ENCODE data around the gene ERC2. TPM values are rescaled to one million over a fixed set of nuclear protein-coding genes. Genes with fewer than 3 reads are reported as not detected.

The ERC2 gene
- polyA plus RNA-seq, 1 experiment, result 0.07 TPM

- POLR2A ChIA-PET, result no interaction called here
- CTCF ChIA-PET, result interaction anchor here (0.6 to 0.9 kb wide), 2 partner anchors 9 to 175 kb away, joined by 3 to 6 read pairs; no protein-coding TSS in a partner anchor
These were observed 807.1 kb downstream of the ERC2 start for GRCh38 chr3:55661141-55661540.

GRCh38 chr3:55660642-55661041 is 807.6 kb downstream of the ERC2 start:
- Histone ChIP-seq H3K27ac (ENCODE audit: low read depth, low read length) (no peak overlapping the region), H3K9me3 (ENCODE audit: control insufficient read depth, insufficient read depth, low read length) (no peaks in the 10 kb centered on the region), H3K27me3 (ENCODE audit: control insufficient read depth, insufficient read depth, low read length) (no peaks in the 10 kb centered on the region), H3K4me3 (ENCODE audit: low read depth, low read length) (no peak overlapping the region)
- POLR2A ChIA-PET, result no interaction called here
- CTCF ChIA-PET, result interaction anchor here (0.9 kb wide), 1 partner anchor 9 kb away, joined by 3 read pairs; no protein-coding TSS in a partner anchor
- no peak for DNase-seq (ENCODE audit: low read depth, low spot score)
- no peak for TF ChIP-seq CTCF (IDR thresholded peaks at IDR 0.05; ENCODE audit: low read depth, low read length)

More at GRCh38 chr3:55661141-55661540, 807.1 kb downstream of the ERC2 start:
- Histone ChIP-seq H3K27ac (ENCODE audit: low read depth, low read length) (no peak overlapping the region), H3K4me3 (ENCODE audit: low read depth, low read length) (no peak overlapping the region), H3K9me3 (ENCODE audit: control insufficient read depth, insufficient read depth, low read length) (no peaks in the 10 kb centered on the region), H3K27me3 (ENCODE audit: control insufficient read depth, insufficient read depth, low read length) (no peaks in the 10 kb centered on the region)
- no peak for TF ChIP-seq CTCF (IDR thresholded peaks at IDR 0.05; ENCODE audit: low read depth, low read length)
- no peak for DNase-seq (ENCODE audit: low read depth, low spot score)

- no peaks in the 10 kb centered on the region for H3K27me3 ChIP-seq (ENCODE audit: control insufficient read depth, insufficient read depth, low read length)
- ChIA-PET CTCF (no interaction called here), POLR2A (no interaction called here)
- H3K4me3 ChIP-seq (ENCODE audit: low read depth, low read length), result no peak overlapping the region
- DNase-seq (ENCODE audit: low read depth, low spot score), result no peak
- TF ChIP-seq CTCF (IDR thresholded peaks at IDR 0.05; ENCODE audit: low read depth, low read length), result no peak
- no peaks in the 10 kb centered on the region for H3K9me3 ChIP-seq (ENCODE audit: control insufficient read depth, insufficient read depth, low read length)
- H3K27ac ChIP-seq (ENCODE audit: low read depth, low read length), result no peak overlapping the region
These were observed 808.6 kb downstream of the ERC2 start for GRCh38 chr3:55659701-55660100.

GRCh38 chr3:55658690-55659562 is 809.3 kb downstream of the ERC2 start:
- POLR2A ChIA-PET, result no interaction called here
- no peak for DNase-seq (ENCODE audit: low read depth, low spot score)
- H3K27ac ChIP-seq (ENCODE audit: low read depth, low read length), result no peak overlapping the region
- H3K9me3 ChIP-seq (ENCODE audit: control insufficient read depth, insufficient read depth, low read length), result no peaks in the 10 kb centered on the region
- CTCF ChIA-PET, result no interaction called here
- no peaks in the 10 kb centered on the region for H3K27me3 ChIP-seq (ENCODE audit: control insufficient read depth, insufficient read depth, low read length)
- TF ChIP-seq CTCF (IDR thresholded peaks at IDR 0.05; ENCODE audit: low read depth, low read length), result no peak
- H3K4me3 ChIP-seq (ENCODE audit: low read depth, low read length), result no peak overlapping the region

GRCh38 chr3:55658270-55658669 is 810.0 kb downstream of the ERC2 start:
- TF ChIP-seq CTCF (IDR thresholded peaks at IDR 0.05; ENCODE audit: low read depth, low read length), result no peak
- Histone ChIP-seq H3K9me3 (ENCODE audit: control insufficient read depth, insufficient read depth, low read length) (no peaks in the 10 kb centered on the region), H3K27me3 (ENCODE audit: control insufficient read depth, insufficient read depth, low read length) (no peaks in the 10 kb centered on the region), H3K4me3 (ENCODE audit: low read depth, low read length) (no peak overlapping the region), H3K27ac (ENCODE audit: low read depth, low read length) (no peak overlapping the region)
- ChIA-PET POLR2A (no interaction called here), CTCF (no interaction called here)
- no peak for DNase-seq (ENCODE audit: low read depth, low spot score)
